ENCODE results near the gene CDC42EP5. TPM values are rescaled to one million over a fixed set of nuclear protein-coding genes. Genes with fewer than 3 reads are reported as not detected.

Gene CDC42EP5
- 28.4 and 33.2 TPM in 2 replicates for total RNA-seq

GRCh38 chr19:54473071-54473891 lies at the start of gene CDC42EP5:
Gene CDC42EP5 (minus strand): TSS chr19:54473296. CDS start chr19:54465547, 7,749 bp downstream.

GRCh38 chr19:54502518-54503048 lies 29.5 kb upstream of the CDC42EP5 start, which contains the start of gene LAIR2:
Gene LAIR2 (plus strand): TSS chr19:54502831. CDS start chr19:54502919, 88 bp downstream.

GRCh38 chr19:54463531-54464043 lies 9.5 kb downstream of the CDC42EP5 start, which contains the start of gene LENG9:
Gene LENG9 (minus strand): TSS chr19:54463778. CDS start chr19:54463526, 252 bp downstream.

GRCh38 chr19:54448774-54449700 lies 24.1 kb downstream of the CDC42EP5 start, which contains the start of gene LENG8:
Gene LENG8 (plus strand): TSS chr19:54449199. CDS start chr19:54451345, 2,146 bp downstream.

GRCh38 chr19:54415208-54415900 lies 57.7 kb downstream of the CDC42EP5 start, which contains the start of gene TTYH1:
Gene TTYH1 (plus strand): TSS chr19:54415464. CDS start chr19:54415553, 89 bp downstream.

Other genes starting within 250 kb of the CDC42EP5 start
- not detected in 2 replicates for gene LILRA6, start 230.5 kb downstream of the CDC42EP5 start, total RNA-seq
- not detected in 2 replicates for gene LILRB5, start 216.0 kb downstream of the CDC42EP5 start, total RNA-seq
- gene LILRB2, start 192.2 kb downstream of the CDC42EP5 start, total RNA-seq: not detected in 2 replicates
- gene LILRA5, start 160.1 kb downstream of the CDC42EP5 start, total RNA-seq: not detected in 2 replicates
- not detected in 2 replicates for gene LILRA4, start 134.1 kb downstream of the CDC42EP5 start, total RNA-seq
- not detected in 2 replicates for gene LAIR1, start 108.4 kb downstream of the CDC42EP5 start, total RNA-seq
- gene TTYH1, start 57.8 kb downstream of the CDC42EP5 start, total RNA-seq: not detected in 2 replicates
- gene LENG8, start 24.1 kb downstream of the CDC42EP5 start, total RNA-seq: 28.2 and 43.0 TPM in 2 replicates
- 8.7 and 11.0 TPM in 2 replicates for gene LENG9, start 9.5 kb downstream of the CDC42EP5 start, total RNA-seq
- not detected in 2 replicates for gene LAIR2, start 29.5 kb upstream of the CDC42EP5 start, total RNA-seq
- gene LILRA2, start 100.5 kb upstream of the CDC42EP5 start, total RNA-seq: not detected in 2 replicates
- not detected in 2 replicates for gene LILRA1, start 120.3 kb upstream of the CDC42EP5 start, total RNA-seq
- gene LILRB1, start 157.2 kb upstream of the CDC42EP5 start, total RNA-seq: not detected in 2 replicates
- gene LILRB4, start 189.7 kb upstream of the CDC42EP5 start, total RNA-seq: not detected in 2 replicates